GM21360 (cell line): Measurements from ENCODE around the gene PPARD.
"Not testable (repeated sequence)": the region's sequence is repeated elsewhere in the genome, so short reads cannot be mapped to it uniquely, and the experiment has no call there.

ENCODE experiments used
- ATAC-seq: cut with Tn5 transposase; IDR thresholded peaks from one replicate; pipeline ENCODE4 v1.9.1; 2021; ENCODE audit warnings: mild to moderate bottlenecking, moderate library complexity; ENCODE audit not compliant: unreplicated experiment

PPARD gene

GRCh38 chr6:35378261-35378660 lies 35.9 kb downstream of the PPARD start:
- ATAC-seq: no peak

GRCh38 chr6:35381132-35381531 lies 38.8 kb downstream of the PPARD start:
- no peak for ATAC-seq

- ATAC-seq: no peak
Observed at GRCh38 chr6:35382015-35382414, 39.7 kb downstream of the PPARD start.

GRCh38 chr6:35385457-35386202 lies 43.3 kb downstream of the PPARD start:
- no peak for ATAC-seq

- ATAC-seq: no peak
Observed at GRCh38 chr6:35386989-35387388, 44.6 kb downstream of the PPARD start.

- no peak for ATAC-seq
Observed at GRCh38 chr6:35388030-35388429, 45.7 kb downstream of the PPARD start.

- no peak for ATAC-seq
Observed at GRCh38 chr6:35388772-35389352, 46.5 kb downstream of the PPARD start.

- ATAC-seq: not testable (repeated sequence)
Observed at GRCh38 chr6:35389386-35389785, 47.0 kb downstream of the PPARD start.

GRCh38 chr6:35391240-35391968 lies 49.0 kb downstream of the PPARD start:
- no peak for ATAC-seq

GRCh38 chr6:35392111-35392702 lies 49.8 kb downstream of the PPARD start:
- ATAC-seq: no peak

GRCh38 chr6:35392773-35393672 lies 50.7 kb downstream of the PPARD start:
- no peak for ATAC-seq

- ATAC-seq: no peak
Observed at GRCh38 chr6:35396991-35397390, 54.6 kb downstream of the PPARD start.

- ATAC-seq: no peak
Observed at GRCh38 chr6:35397806-35398418, 55.6 kb downstream of the PPARD start.

GRCh38 chr6:35398526-35398925 lies 56.2 kb downstream of the PPARD start:
- ATAC-seq: no peak

GRCh38 chr6:35400111-35400510 lies 57.8 kb downstream of the PPARD start:
- ATAC-seq: no peak

GRCh38 chr6:35400901-35401311 lies 58.5 kb downstream of the PPARD start:
- ATAC-seq: no peak

GRCh38 chr6:35401514-35401913 lies 59.2 kb downstream of the PPARD start:
- no peak for ATAC-seq

- no peak for ATAC-seq
Observed at GRCh38 chr6:35402136-35402855, 59.9 kb downstream of the PPARD start.

- no peak for ATAC-seq
Observed at GRCh38 chr6:35402856-35403191, 60.5 kb downstream of the PPARD start.
